IMR-90 (cell line): ENCODE measurements around the gene ARSA. TPM values are rescaled to one million over a fixed set of nuclear protein-coding genes. Genes with fewer than 3 reads are reported as not detected.

Experiments used
- ATAC-seq: fragments of 200-7000 bp; cut with Tn5 transposase; 2 replicates; pipeline ENCODE4 v1.9.1; 2020; ENCODE audit warnings: low read depth, mild to moderate bottlenecking, moderate library complexity
- BruUV-seq: library from RNA; stranded (reverse); fragments of 400-500 nt; replicated peaks from 2 replicates; lab custom pipeline; 2021; lab: Mats Ljungman, UMichigan
- CTCF ChIA-PET: fragments of 300-600 bp; formaldehyde crosslinking; extraction: SDS; loops from one replicate; lab custom pipeline; 2021; ENCODE audit warnings: antibody characterized with exemption; lab: Yijun Ruan, JAX
- POLR2A ChIA-PET: fragments of 300-600 bp; sonication (Branson Sonifier 250); formaldehyde crosslinking; loops from one replicate; lab custom pipeline; 2022; ENCODE audit warnings: antibody characterized with exemption; ENCODE audit not compliant: unreplicated experiment; lab: Charles Lee
- DNase-seq: peaks from one replicate; pipeline ENCODE4 v3.0.0; 2013
- H2AFZ ChIP-seq: replicated peaks from 2 replicates; pipeline ENCODE3; 2013; ENCODE audit warnings: low read length, mild to moderate bottlenecking; ENCODE audit not compliant: poor library complexity
- H2AK5ac ChIP-seq: 2 replicates; pipeline ENCODE4 v1.6.1; 2013; ENCODE audit warnings: low read depth, low read length, inconsistent platforms
- H2AK9ac ChIP-seq: replicated peaks from 2 replicates; pipeline ENCODE3; 2013; ENCODE audit warnings: mild to moderate bottlenecking, low read depth, low read length, moderate library complexity; ENCODE audit not compliant: poor library complexity
- H2BK120ac ChIP-seq: 2 replicates; pipeline ENCODE4 v1.6.1; 2013; ENCODE audit warnings: low read depth, low read length, inconsistent platforms
- H2BK15ac ChIP-seq: 3 replicates; pipeline ENCODE4 v1.6.1; 2013; ENCODE audit warnings: low read depth, low read length, inconsistent platforms
- H2BK20ac ChIP-seq: 2 replicates; pipeline ENCODE4 v1.6.1; 2013; ENCODE audit warnings: low read depth, mild to moderate bottlenecking, inconsistent platforms, low read length, moderate library complexity
- H2BK5ac ChIP-seq: 2 replicates; pipeline ENCODE4 v1.6.1; 2013; ENCODE audit warnings: mild to moderate bottlenecking, low read depth, low read length, inconsistent platforms; ENCODE audit not compliant: poor library complexity, severe bottlenecking
- H3K14ac ChIP-seq: replicated peaks from 2 replicates; pipeline ENCODE4 v1.6.1; 2013; ENCODE audit warnings: low read depth, low read length, inconsistent platforms
- H3K18ac ChIP-seq: 2 replicates; pipeline ENCODE4 v1.6.1; 2013; ENCODE audit warnings: low read depth, low read length, control low read depth
- H3K23ac ChIP-seq: 2 replicates; pipeline ENCODE4 v1.6.1; 2013; ENCODE audit warnings: low read depth, low read length, inconsistent platforms
- H3K27ac ChIP-seq: 2 replicates; pipeline ENCODE4 v1.5.1; 2013; ENCODE audit warnings: mild to moderate bottlenecking, control low read depth, low read length; ENCODE audit not compliant: insufficient read depth
- H3K27me3 ChIP-seq: 2 replicates; pipeline ENCODE4 v1.6.1; 2013; ENCODE audit warnings: low read length; ENCODE audit not compliant: control insufficient read depth, insufficient read depth
- H3K36me3 ChIP-seq: 2 replicates; pipeline ENCODE4 v1.6.1; 2013; ENCODE audit warnings: low read length, mixed read lengths; ENCODE audit not compliant: control insufficient read depth, insufficient read depth
- H3K4ac ChIP-seq: 2 replicates; pipeline ENCODE4 v1.6.1; 2013; ENCODE audit warnings: low read depth, low read length, inconsistent platforms
- H3K4me1 ChIP-seq: 2 replicates; pipeline ENCODE4 v1.6.1; 2013; ENCODE audit warnings: low read length, mixed read lengths; ENCODE audit not compliant: control insufficient read depth, insufficient read depth
- H3K4me2 ChIP-seq: 2 replicates; pipeline ENCODE4 v1.6.1; 2013; ENCODE audit warnings: low read depth, mild to moderate bottlenecking, control low read depth, low read length, moderate library complexity
- H3K4me3 ChIP-seq: 2 replicates; pipeline ENCODE4 v1.5.1; 2013; ENCODE audit warnings: low read depth, mild to moderate bottlenecking, control low read depth, low read length, moderate library complexity; ENCODE audit not compliant: insufficient read depth
- H3K56ac ChIP-seq: 2 replicates; pipeline ENCODE4 v1.6.1; 2013; ENCODE audit warnings: low read length, inconsistent platforms; ENCODE audit not compliant: insufficient read depth; ENCODE audit errors: extremely low read depth
- H3K79me1 ChIP-seq, 2 experiments: 2 replicates each; pipeline ENCODE4 v1.6.1; 2013; ENCODE audit warnings: low read length in 2 of 2, inconsistent platforms in 1 of 2, low read depth in 1 of 2
- H3K9ac ChIP-seq: 2 replicates; pipeline ENCODE4 v1.6.1; 2013; ENCODE audit warnings: low read depth, low read length, control low read depth
- H3K9me1 ChIP-seq: 2 replicates; pipeline ENCODE4 v1.6.1; 2013; ENCODE audit warnings: low read length, inconsistent platforms; ENCODE audit not compliant: insufficient read depth
- H3K9me3 ChIP-seq: 2 replicates; pipeline ENCODE4 v1.6.1; 2013; ENCODE audit warnings: low read length; ENCODE audit not compliant: control insufficient read depth, insufficient read depth
- H4K20me1 ChIP-seq: 2 replicates; pipeline ENCODE4 v1.6.1; 2013; ENCODE audit warnings: low read length, inconsistent platforms; ENCODE audit not compliant: insufficient read depth
- H4K5ac ChIP-seq: 2 replicates; pipeline ENCODE4 v1.6.1; 2013; ENCODE audit warnings: mild to moderate bottlenecking, low read depth, low read length, control low read depth
- H4K8ac ChIP-seq, 2 experiments: 2 replicates each; pipeline ENCODE4 v1.6.1; 2013; ENCODE audit warnings: low read depth in 2 of 2, low read length in 2 of 2, control low read depth in 1 of 2, inconsistent platforms in 1 of 2
- H4K91ac ChIP-seq: 2 replicates; pipeline ENCODE4 v1.6.1; 2013; ENCODE audit warnings: low read depth, low read length, inconsistent platforms; ENCODE audit not compliant: insufficient read depth
- BHLHE40 ChIP-seq: fragments of 150-350 bp; IDR thresholded peaks from 2 replicates; pipeline ENCODE4 v1.6.1; 2016; ENCODE audit warnings: mild to moderate bottlenecking, low read depth, low read length
- CEBPB ChIP-seq: IDR thresholded peaks from 2 replicates; pipeline ENCODE4 v1.6.1; 2012; ENCODE audit warnings: low read depth, low read length, improper control_type of control experiment
- CTCF ChIP-seq: conservative IDR thresholded peaks from 2 replicates; pipeline ENCODE4 v1.5.1; 2012; ENCODE audit warnings: mild to moderate bottlenecking, low read depth, low read length, improper control_type of control experiment
- MAZ ChIP-seq: IDR thresholded peaks from 2 replicates; pipeline ENCODE4 v1.6.1; 2012; ENCODE audit warnings: low read depth, mild to moderate bottlenecking, low read length, improper control_type of control experiment, moderate library complexity, borderline replicate concordance
- RAD21 ChIP-seq: IDR thresholded peaks from 2 replicates; pipeline ENCODE4 v1.6.1; 2012; ENCODE audit warnings: low read length, improper control_type of control experiment
- RCOR1 ChIP-seq: IDR thresholded peaks from 2 replicates; pipeline ENCODE4 v1.6.1; 2012; ENCODE audit warnings: mild to moderate bottlenecking, low read length, improper control_type of control experiment; ENCODE audit not compliant: insufficient replicate concordance
- WGBS, 2 experiments: methylation state at CpG; one replicate each; pipeline versions ENCODE4 v1.1.5 to v1.1.7; 2013; ENCODE audit warnings: missing lambda C conversion rate in 2 of 2; ENCODE audit not compliant: insufficient read length in 1 of 2; ENCODE audit errors: extremely low coverage in 2 of 2; 5-methylcytosine and 5-hydroxymethylcytosine counted together
- dilution Hi-C: fragments of 300-500 bp; cut with HindIII; formaldehyde crosslinking; loops from one replicate; pipeline ENCODE4 v1.14.3; 2018; ENCODE audit warnings: low sequenced_read_pairs; ENCODE audit not compliant: unreplicated experiment
- in situ Hi-C: fragments of 300-500 bp; cut with MboI; formaldehyde crosslinking; loops from 3 replicates; pipeline ENCODE4 v1.14.3; 2019; ENCODE audit warnings: low sequenced_read_pairs, inconsistent platforms, mixed read lengths
- intact Hi-C: fragments of 100-400 bp; cut with micrococcal nuclease; formaldehyde crosslinking; loops from 2 replicates; pipeline ENCODE4 v1.10.0; 2022
- polyA plus RNA-seq, 3 experiments: library from polyadenylated mRNA; depleted of rRNA; stranded (reverse); fragments of >200 nt; gene quantifications; 2 replicates each; pipeline ENCODE4 v1.2.3, GENCODE V29; 2012; ENCODE audit warnings: low replicate concordance in 1 of 3
- total RNA-seq: library from RNA; depleted of rRNA; stranded (reverse); fragments of >200 nt; gene quantifications from 2 replicates; pipeline ENCODE4 v1.2.3, GENCODE V29; 2012

The ARSA gene
- total and polyA plus RNA-seq, 2 of the 4 experiments (the other 2 are of a cell fraction) = 3.4 to 24.2 TPM

- Histone ChIP-seq H4K8ac (no peak overlapping the region), H3K23ac (no peak overlapping the region), H3K27ac (no peak overlapping the region), H3K18ac (no peak overlapping the region), H3K4ac (no peak overlapping the region; the same call in 1 of the 2 replicates), H3K36me3 (peaks cover 4% of the 10 kb centered on the region; the same call in 1 of the 2 replicates), H3K9me3 (no peaks in the 10 kb centered on the region), H4K91ac (no peak overlapping the region), H3K4me3 (no peak overlapping the region), H3K27me3 (no peaks in the 10 kb centered on the region), H3K4me1 (peaks cover 17% of the 10 kb centered on the region), H3K4me2 (no peak overlapping the region), H3K56ac (no peak overlapping the region), H3K9me1 (peaks cover 28% of the 10 kb centered on the region), H2AK9ac (no peak overlapping the region), H2AK5ac (peak overlapping the region; percentile 63), H2BK5ac (no peak overlapping the region), H3K79me1 (peaks cover 10 to 27% of the 10 kb centered on the region in 2 experiments; a peak in 3 of 4 replicates), H2BK15ac (no peak overlapping the region), H2BK20ac (no peak overlapping the region), H2BK120ac (no peak overlapping the region), H4K5ac (no peak overlapping the region), H4K20me1 (no peaks in the 10 kb centered on the region), H3K14ac (no peak overlapping the region; the same call in 1 of the 2 replicates), H2AFZ (peak overlapping the region; percentile 58), H3K9ac (no peak overlapping the region)
- no peak for ATAC-seq
- ChIA-PET CTCF (no interaction called here), POLR2A (no interaction called here)
- TF ChIP-seq CTCF = no peak
- TF ChIP-seq MAZ = no peak
- no peak for TF ChIP-seq RAD21
- no peak for TF ChIP-seq CEBPB
- TF ChIP-seq BHLHE40 = no peak
- TF ChIP-seq RCOR1 = no peak
- in situ Hi-C loops (loop anchor here (5.0 kb wide), 1 partner anchor 50 kb away; the partner anchor contains the start of gene SCO2), dilution Hi-C loops (no loop called here), intact Hi-C loops (loop anchor here (5.0 kb wide), 1 partner anchor 45 kb away; no protein-coding TSS in a partner anchor)
- no TSS peak for BruUV-seq
- 78% methylated on average over 6 of the region's 18 CpGs; no CpG with 5 or more reads in 1 of the 2 experiments for WGBS, 2 experiments
- no peak for DNase-seq
These were observed 50.9 kb downstream of the ARSA start for GRCh38 chr22:50576806-50577696.
